HS-27A (cell line): ENCODE measurements around the gene ALDH18A1.
A peak's percentile ranks its signal among the peaks of the same experiment; 100 is the strongest.
"Not testable (repeated sequence)": the region's sequence is repeated elsewhere in the genome, so short reads cannot be mapped to it uniquely, and the experiment has no call there.

ENCODE experiments used
- DNase-seq: peaks from one replicate; pipeline ENCODE4 v3.0.0-alpha.2; 2012; ENCODE audit warnings: low read depth, missing footprints

ALDH18A1 gene

GRCh38 chr10:95656291-95657164 is at the start of gene ALDH18A1:
Gene ALDH18A1 (minus strand): TSS chr10:95656711. CDS start chr10:95653377, 3,334 bp downstream.
- DNase-seq = peak; percentile 54

GRCh38 chr10:95698415-95698814 is 41.9 kb upstream of the ALDH18A1 start:
- no peak for DNase-seq

- DNase-seq = no peak
These were observed 40.9 kb upstream of the ALDH18A1 start for GRCh38 chr10:95697429-95697828.

GRCh38 chr10:95694665-95695064 is 38.2 kb upstream of the ALDH18A1 start:
- no peak for DNase-seq

- DNase-seq = peak; percentile 92
These were observed 37.4 kb upstream of the ALDH18A1 start, which contains the start of gene TCTN3 for GRCh38 chr10:95693668-95694534. Gene TCTN3 (minus strand): TSS chr10:95693927. CDS start chr10:95693899, 28 bp downstream.

GRCh38 chr10:95693071-95693667 is 36.7 kb upstream of the ALDH18A1 start:
- DNase-seq = no peak

- no peak for DNase-seq
These were observed 34.8 kb upstream of the ALDH18A1 start for GRCh38 chr10:95691281-95691680.

- no peak for DNase-seq
These were observed 32.1 kb upstream of the ALDH18A1 start for GRCh38 chr10:95688648-95689047.

- DNase-seq = no peak
These were observed 27.5 kb upstream of the ALDH18A1 start for GRCh38 chr10:95683966-95684365.

GRCh38 chr10:95675403-95676116 is 19.0 kb upstream of the ALDH18A1 start:
- DNase-seq = no peak

GRCh38 chr10:95674643-95675042 is 18.1 kb upstream of the ALDH18A1 start:
- no peak for DNase-seq

- not testable (repeated sequence) for DNase-seq
These were observed 16.1 kb upstream of the ALDH18A1 start for GRCh38 chr10:95672641-95673040.

- DNase-seq = no peak
These were observed 8.0 kb upstream of the ALDH18A1 start for GRCh38 chr10:95664543-95664942.

- DNase-seq = no peak
These were observed 7.0 kb upstream of the ALDH18A1 start for GRCh38 chr10:95663496-95663895.

- DNase-seq = no peak
These were observed 5.3 kb upstream of the ALDH18A1 start for GRCh38 chr10:95661818-95662217.

- no peak for DNase-seq
These were observed 3.8 kb upstream of the ALDH18A1 start for GRCh38 chr10:95660283-95660682.

- DNase-seq = no peak
These were observed 739 bp upstream of the ALDH18A1 start for GRCh38 chr10:95657250-95657649.

GRCh38 chr10:95655571-95656290 is 780 bp downstream of the ALDH18A1 start:
- DNase-seq = no peak

GRCh38 chr10:95653895-95654294 is 2.6 kb downstream of the ALDH18A1 start:
- DNase-seq = no peak

GRCh38 chr10:95651346-95652060 is 5.0 kb downstream of the ALDH18A1 start:
- DNase-seq = no peak
